ENCODE measurements around the gene EXOSC5.
"Not testable (repeated sequence)": the region's sequence is repeated elsewhere in the genome, so short reads cannot be mapped to it uniquely, and the experiment has no call there.

The EXOSC5 gene

GRCh38 chr19:41350735-41351338 is 46.3 kb downstream of the EXOSC5 start:
- ChIA-PET POLR2A (interaction anchor here (0.5 to 3.2 kb wide), 4 partner anchors 14 to 181 kb away, joined by 3 to 25 read pairs (median 3); partner anchors contain the start of gene B9D2), CTCF (interaction anchor here (1.0 to 6.7 kb wide), 11 partner anchors 10 to 146 kb away, joined by 3 to 68 read pairs (median 14); partner anchors contain the start of genes B9D2 and CCDC97)
- TF ChIP-seq CTCF (IDR thresholded peaks at IDR 0.05; ENCODE audit: control extremely low read depth, extremely low read depth, low read depth, missing control alignments): no peak
- DNase-seq (ENCODE audit: extremely low spot score): peak; percentile 40

GRCh38 chr19:41346916-41347315 is 50.2 kb downstream of the EXOSC5 start:
- CTCF ChIA-PET: interaction anchor here (0.7 to 1.9 kb wide), 5 partner anchors 8 to 143 kb away, joined by 3 to 5 read pairs (median 4); no protein-coding TSS in a partner anchor
- DNase-seq (ENCODE audit: extremely low spot score); POLR2A ChIA-PET: not testable (repeated sequence)

- no peak for TF ChIP-seq CTCF (IDR thresholded peaks at IDR 0.05; ENCODE audit: control extremely low read depth, extremely low read depth, low read depth, missing control alignments)
- POLR2A ChIA-PET: no interaction called here
- DNase-seq (ENCODE audit: extremely low spot score): no peak
- CTCF ChIA-PET: interaction anchor here (1.0 kb wide), 1 partner anchor 9 kb away, joined by 6 read pairs; no protein-coding TSS in a partner anchor
Observed at GRCh38 chr19:41344162-41344561, 53.0 kb downstream of the EXOSC5 start.

- no peak for DNase-seq (ENCODE audit: extremely low spot score)
- ChIA-PET POLR2A (interaction anchor here (0.7 kb wide), 1 partner anchor 21 kb away, joined by 3 read pairs; no protein-coding TSS in a partner anchor), CTCF (interaction anchor here (5.1 kb wide), 1 partner anchor 10 kb away, joined by 27 read pairs; the partner anchor contains the start of gene TGFB1)
- TF ChIP-seq CTCF (IDR thresholded peaks at IDR 0.05; ENCODE audit: control extremely low read depth, extremely low read depth, low read depth, missing control alignments): peak; percentile 19
Observed at GRCh38 chr19:41341669-41342490, 55.3 kb downstream of the EXOSC5 start.

GRCh38 chr19:41339936-41340335 is 57.2 kb downstream of the EXOSC5 start:
- TF ChIP-seq CTCF (IDR thresholded peaks at IDR 0.05; ENCODE audit: control extremely low read depth, extremely low read depth, low read depth, missing control alignments): no peak
- CTCF ChIA-PET: interaction anchor here (5.1 kb wide), 1 partner anchor 12 kb away, joined by 27 read pairs; the partner anchor contains the start of gene TGFB1
- POLR2A ChIA-PET: no interaction called here
- DNase-seq (ENCODE audit: extremely low spot score): no peak

Measured in GM10248 (cell line).